ENCODE measurements around the gene ASH1L.
"Not testable (repeated sequence)": the region's sequence is repeated elsewhere in the genome, so short reads cannot be mapped to it uniquely, and the experiment has no call there.

ASH1L gene

GRCh38 chr1:155499953-155500639 lies 62.5 kb downstream of the ASH1L start:
- peak; percentile 17 for DNase-seq (ENCODE audit: low read depth)
- no peak overlapping the region for H3K4me3 ChIP-seq (ENCODE audit: low read length)
- TF ChIP-seq CTCF (IDR thresholded peaks at IDR 0.05; ENCODE audit: insufficient read depth, low read depth, low read length, missing control alignments), result no peak

DNA sequence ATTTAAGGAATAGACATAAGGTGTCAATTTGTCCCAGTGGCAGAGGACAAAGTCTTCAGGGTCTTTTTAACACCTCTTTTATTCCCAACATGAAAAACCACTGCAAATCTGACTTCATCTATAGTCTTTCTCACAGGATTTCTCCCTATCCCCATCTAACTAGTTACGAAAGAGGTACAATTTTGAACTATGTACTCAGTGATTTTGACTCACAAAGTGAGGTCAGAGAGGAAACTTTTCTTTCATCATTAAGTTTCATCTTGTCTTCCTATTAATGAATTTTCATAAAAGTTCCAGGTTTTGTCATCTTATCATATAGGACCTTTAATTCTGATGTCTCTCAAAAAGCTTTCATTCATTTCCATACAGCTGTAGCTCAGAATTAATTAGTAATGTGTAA lies 63.3 kb downstream of the ASH1L start:
- TF ChIP-seq CTCF (IDR thresholded peaks at IDR 0.05; ENCODE audit: insufficient read depth, low read depth, low read length, missing control alignments), result no peak
- peak; percentile 47 for DNase-seq (ENCODE audit: low read depth)
- H3K4me3 ChIP-seq (ENCODE audit: low read length), result no peak overlapping the region

DNA sequence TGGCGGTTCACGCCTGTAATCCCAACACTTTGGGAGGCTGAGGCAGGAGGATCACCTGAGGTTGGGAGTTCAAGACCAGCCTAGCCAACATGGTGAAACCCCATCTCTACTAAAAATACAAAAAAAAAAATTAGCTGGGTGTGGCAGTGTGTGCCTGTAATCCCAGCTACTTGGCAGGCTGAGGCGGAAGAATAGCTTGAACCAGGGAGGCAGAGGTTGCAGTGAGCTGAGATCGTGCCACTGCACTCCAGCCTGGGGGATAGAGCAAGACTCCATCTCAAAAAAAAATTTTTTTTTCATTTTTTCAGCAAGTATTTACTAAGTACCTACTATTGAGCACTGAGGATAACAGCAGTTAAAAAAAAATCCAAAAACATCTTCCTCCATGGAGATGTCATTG lies 69.0 kb downstream of the ASH1L start:
- H3K4me3 ChIP-seq (ENCODE audit: low read length); DNase-seq (ENCODE audit: low read depth): not testable (repeated sequence)

GRCh38 chr1:155488419-155488818 lies 74.2 kb downstream of the ASH1L start:
- not testable (repeated sequence) for DNase-seq (ENCODE audit: low read depth); H3K4me3 ChIP-seq (ENCODE audit: low read length)

- no peak overlapping the region for H3K4me3 ChIP-seq (ENCODE audit: low read length)
- TF ChIP-seq CTCF (IDR thresholded peaks at IDR 0.05; ENCODE audit: insufficient read depth, low read depth, low read length, missing control alignments), result no peak
- no peak for DNase-seq (ENCODE audit: low read depth)
These were observed 75.1 kb downstream of the ASH1L start for GRCh38 chr1:155487541-155487940.

DNA sequence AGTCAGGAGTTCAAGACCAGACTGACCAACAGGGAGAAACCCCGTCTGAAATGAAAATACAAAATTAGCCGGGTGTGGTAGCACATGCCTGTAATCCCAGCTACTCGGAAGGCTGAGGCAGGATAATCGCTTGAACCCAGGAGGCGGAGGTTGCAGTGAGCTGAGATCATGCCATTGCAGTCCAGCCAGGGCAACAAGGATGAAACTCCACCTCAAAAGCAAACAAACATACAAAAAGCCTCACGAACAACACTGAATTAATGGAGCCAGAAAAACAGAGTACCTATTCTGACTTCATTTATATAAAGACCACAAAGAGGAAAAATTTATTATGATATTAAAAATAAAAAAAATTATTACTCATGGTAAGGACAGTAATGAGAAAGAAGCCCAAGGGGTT lies 75.7 kb downstream of the ASH1L start:
- DNase-seq (ENCODE audit: low read depth); H3K4me3 ChIP-seq (ENCODE audit: low read length): not testable (repeated sequence)

- no peak for DNase-seq (ENCODE audit: low read depth)
- no peak for TF ChIP-seq CTCF (IDR thresholded peaks at IDR 0.05; ENCODE audit: insufficient read depth, low read depth, low read length, missing control alignments)
- H3K4me3 ChIP-seq (ENCODE audit: low read length), result no peak overlapping the region
These were observed 76.7 kb downstream of the ASH1L start for GRCh38 chr1:155485945-155486344.

DNA sequence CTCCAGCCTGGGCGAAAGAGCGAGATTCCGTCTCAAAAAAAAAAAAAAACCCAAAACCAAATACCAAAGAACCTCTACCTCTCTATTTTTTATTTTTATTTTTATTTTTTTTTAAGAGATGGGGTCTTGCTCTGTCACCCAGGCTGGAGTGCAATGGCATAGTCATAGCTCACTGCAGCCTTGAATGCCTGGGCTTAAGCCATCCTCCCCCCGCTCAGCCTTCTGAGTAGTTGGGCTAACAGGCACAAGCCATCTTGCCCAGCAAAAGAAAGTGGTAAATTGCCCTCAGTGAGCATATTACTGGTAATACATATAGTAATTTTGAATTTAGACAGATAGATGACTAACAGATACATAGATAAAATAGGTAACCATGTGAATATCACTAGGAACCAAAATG lies 77.4 kb downstream of the ASH1L start:
- no peak overlapping the region for H3K4me3 ChIP-seq (ENCODE audit: low read length)
- no peak for DNase-seq (ENCODE audit: low read depth)
- no peak for TF ChIP-seq CTCF (IDR thresholded peaks at IDR 0.05; ENCODE audit: insufficient read depth, low read depth, low read length, missing control alignments)
